HG02973 (cell line): Measurements from ENCODE around the gene SMARCA1.
"Not testable (repeated sequence)": the region's sequence is repeated elsewhere in the genome, so short reads cannot be mapped to it uniquely, and the experiment has no call there.

ENCODE experiments used
- ATAC-seq: cut with Tn5 transposase; IDR thresholded peaks from one replicate; pipeline ENCODE4 v1.9.1; 2021; ENCODE audit warnings: moderate library complexity; ENCODE audit not compliant: unreplicated experiment

The SMARCA1 gene, protein sequence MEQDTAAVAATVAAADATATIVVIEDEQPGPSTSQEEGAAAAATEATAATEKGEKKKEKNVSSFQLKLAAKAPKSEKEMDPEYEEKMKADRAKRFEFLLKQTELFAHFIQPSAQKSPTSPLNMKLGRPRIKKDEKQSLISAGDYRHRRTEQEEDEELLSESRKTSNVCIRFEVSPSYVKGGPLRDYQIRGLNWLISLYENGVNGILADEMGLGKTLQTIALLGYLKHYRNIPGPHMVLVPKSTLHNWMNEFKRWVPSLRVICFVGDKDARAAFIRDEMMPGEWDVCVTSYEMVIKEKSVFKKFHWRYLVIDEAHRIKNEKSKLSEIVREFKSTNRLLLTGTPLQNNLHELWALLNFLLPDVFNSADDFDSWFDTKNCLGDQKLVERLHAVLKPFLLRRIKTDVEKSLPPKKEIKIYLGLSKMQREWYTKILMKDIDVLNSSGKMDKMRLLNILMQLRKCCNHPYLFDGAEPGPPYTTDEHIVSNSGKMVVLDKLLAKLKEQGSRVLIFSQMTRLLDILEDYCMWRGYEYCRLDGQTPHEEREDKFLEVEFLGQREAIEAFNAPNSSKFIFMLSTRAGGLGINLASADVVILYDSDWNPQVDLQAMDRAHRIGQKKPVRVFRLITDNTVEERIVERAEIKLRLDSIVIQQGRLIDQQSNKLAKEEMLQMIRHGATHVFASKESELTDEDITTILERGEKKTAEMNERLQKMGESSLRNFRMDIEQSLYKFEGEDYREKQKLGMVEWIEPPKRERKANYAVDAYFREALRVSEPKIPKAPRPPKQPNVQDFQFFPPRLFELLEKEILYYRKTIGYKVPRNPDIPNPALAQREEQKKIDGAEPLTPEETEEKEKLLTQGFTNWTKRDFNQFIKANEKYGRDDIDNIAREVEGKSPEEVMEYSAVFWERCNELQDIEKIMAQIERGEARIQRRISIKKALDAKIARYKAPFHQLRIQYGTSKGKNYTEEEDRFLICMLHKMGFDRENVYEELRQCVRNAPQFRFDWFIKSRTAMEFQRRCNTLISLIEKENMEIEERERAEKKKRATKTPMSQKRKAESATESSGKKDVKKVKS

DNA sequence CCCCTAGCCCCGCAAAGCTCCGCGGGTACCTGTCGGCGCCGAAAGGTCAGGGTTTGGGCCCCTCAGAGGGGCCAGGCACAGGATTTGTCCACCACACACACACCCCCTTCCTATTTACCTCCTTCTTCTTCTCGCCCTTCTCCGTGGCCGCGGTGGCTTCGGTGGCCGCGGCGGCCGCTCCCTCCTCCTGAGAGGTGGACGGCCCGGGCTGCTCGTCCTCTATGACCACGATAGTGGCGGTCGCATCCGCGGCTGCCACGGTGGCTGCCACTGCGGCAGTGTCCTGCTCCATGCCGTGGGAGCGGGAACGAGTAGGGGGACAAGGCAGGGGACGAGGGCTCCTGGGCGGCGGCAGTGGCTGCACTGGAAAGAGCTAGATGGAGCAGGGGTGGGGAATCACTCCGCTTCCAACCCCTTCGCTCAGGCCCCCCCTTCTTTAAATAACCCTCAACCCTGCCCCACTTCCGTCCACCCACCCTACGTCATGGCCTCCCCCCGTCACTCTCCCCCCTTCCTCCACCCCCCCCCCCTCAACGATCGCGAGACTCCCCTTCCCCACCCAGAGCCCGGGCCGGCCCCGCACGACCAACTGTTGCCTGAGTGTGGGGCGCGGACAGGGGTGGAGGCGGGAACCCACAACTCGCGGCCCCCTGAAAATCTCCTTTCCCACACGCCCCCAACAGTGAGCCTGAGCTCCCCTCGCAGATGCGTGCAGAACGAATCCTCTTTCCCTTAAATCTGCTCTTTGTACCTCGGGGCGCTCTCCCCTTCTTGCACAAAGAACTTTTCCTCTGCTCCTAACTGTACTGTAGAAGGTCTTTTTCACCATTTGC is at the start of gene SMARCA1:
SMARCA1 (minus strand) TSS at position 412 of the 833 bp plus-strand sequence; CDS start at position 292, 120 bp downstream.
- no peak for ATAC-seq

DNA sequence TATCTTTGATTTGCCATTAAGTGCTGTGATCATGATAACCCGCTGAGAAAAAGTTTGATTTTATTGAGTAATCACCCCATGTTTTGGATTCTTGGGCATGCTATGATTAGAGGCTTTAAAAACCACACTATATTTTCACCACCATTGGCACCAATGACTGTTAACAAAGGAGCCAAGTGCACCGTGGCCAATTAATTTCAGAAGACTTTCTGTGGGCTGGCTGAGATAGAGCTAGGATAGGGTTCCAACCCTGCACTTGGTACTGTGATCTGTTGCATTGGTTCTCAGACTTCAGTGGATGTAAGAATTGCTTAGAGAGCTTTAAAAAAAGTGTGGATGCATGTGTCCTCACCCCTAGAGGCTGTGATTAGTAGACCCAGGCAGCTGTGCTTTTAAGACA is 49.1 kb upstream of the SMARCA1 start:
- ATAC-seq = no peak

DNA sequence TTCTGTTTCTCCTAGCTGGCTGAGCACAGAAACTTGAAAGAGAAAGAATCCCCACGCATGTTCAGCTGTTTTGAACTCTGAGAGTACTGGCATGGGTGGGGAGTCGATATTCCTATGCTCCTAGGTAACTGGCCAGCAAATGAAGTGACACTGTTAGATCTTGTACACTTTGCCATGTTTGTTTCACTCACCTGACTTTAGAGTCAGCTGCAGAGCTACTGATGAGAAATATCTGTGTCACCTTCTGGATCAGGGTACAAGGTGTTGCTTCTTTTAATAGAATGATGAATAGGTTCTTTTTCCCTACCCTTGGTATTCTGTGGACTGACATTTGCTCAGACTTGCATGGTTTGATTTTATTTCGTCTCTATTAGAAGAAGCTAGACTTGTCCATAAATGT is 45.1 kb upstream of the SMARCA1 start:
- ATAC-seq = no peak

DNA sequence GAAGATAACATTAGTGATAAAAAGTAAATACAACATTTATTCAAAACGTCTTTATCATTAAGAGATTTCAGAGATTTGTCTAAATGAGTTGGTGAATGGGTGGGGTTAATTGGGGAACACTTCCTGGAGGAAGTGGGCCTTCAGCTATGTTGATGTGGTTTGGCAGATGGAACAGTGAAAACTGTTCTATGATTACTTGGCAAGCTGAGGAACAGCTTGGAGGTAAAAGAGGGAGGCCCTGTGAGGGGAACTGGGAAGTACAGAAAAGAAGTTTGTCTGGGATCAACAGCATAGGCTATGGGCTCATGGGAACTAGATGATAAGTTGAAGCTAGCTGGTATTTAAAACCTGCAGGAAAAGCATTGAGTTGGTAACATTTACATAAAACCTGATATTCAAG is 42.8 kb upstream of the SMARCA1 start:
- ATAC-seq = no peak

DNA sequence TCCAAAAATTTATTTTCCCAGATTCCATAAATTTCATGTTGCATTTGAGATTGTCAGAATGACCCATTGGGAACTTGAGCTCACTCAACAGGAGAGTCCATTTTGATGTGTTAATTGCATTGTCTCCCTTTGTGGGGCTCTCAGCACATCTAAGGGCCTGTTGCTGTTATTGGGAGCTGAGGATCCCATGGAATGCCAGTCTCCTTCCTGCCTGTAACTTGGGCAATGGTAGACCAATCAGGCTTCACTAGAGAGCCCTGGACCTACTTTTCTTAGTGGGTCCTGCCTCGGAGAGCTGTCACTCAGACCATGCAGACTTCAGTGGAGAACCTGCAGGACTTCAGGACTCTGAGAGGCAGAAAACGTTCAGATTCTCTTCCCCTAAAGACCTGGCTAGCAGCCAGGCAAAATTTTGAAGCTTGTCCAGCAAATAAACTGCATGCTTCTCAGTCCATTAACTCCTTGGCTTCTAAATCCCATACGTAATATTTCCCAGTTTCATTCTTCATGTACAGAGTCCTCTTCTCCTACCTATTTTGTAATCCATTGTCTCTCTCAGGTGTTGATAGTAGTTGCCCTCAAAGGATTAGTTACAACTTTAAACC is 41.9 kb upstream of the SMARCA1 start:
- ATAC-seq = no peak

DNA sequence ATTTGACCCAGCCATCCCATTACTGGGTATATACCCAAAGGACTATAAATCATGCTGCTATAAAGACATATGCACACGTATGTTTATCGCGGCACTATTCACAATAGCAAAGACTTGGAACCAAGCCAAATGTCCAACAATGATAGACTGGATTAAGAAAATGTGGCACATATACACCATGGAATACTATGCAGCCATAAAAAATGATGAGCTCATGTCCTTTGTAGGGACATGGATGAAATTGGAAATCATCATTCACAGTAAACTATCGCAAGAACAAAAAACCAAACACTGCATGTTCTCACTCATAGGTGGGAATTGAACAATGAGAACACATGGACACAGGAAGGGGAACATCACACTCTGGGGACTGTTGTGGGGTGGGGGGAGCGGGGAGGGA is 41.1 kb upstream of the SMARCA1 start:
- not testable (repeated sequence) for ATAC-seq

DNA sequence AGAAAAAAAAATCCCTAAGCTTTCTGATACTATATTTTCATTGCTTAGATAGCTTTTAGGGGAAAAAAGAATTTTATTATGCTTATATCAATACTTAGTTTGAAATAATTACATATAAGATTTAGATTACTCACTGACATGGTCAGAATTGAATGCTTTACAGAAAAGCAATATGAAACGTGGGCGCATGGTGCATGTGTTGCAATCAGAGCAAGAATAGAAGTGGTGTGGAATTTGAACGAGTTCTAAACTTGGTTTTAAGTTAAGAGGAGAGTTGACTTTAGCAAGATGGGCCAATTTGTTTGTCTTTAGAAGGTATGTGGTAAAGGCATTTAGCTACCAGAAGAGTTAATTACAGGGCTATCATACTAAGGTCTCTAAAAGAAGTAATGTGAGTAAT is 38.2 kb upstream of the SMARCA1 start:
- no peak for ATAC-seq

DNA sequence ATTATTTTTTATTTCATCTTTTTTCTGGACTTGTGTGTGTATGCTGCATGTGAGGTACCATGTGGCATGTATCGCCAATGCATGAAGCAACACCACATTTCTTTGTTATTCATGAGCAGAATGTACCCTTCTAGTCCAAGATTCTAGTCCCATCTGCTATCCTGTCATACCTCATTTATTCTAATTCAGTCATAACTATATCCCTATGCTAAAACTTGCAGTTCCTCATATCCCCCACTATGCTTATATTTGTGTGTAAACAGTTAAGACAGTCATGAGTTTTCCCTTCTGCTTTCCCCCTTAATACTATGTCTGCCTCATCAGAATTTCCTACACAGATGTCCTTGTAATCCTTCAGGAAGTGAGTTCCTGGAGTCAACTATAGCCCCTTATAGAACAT is 36.5 kb upstream of the SMARCA1 start:
- no peak for ATAC-seq

DNA sequence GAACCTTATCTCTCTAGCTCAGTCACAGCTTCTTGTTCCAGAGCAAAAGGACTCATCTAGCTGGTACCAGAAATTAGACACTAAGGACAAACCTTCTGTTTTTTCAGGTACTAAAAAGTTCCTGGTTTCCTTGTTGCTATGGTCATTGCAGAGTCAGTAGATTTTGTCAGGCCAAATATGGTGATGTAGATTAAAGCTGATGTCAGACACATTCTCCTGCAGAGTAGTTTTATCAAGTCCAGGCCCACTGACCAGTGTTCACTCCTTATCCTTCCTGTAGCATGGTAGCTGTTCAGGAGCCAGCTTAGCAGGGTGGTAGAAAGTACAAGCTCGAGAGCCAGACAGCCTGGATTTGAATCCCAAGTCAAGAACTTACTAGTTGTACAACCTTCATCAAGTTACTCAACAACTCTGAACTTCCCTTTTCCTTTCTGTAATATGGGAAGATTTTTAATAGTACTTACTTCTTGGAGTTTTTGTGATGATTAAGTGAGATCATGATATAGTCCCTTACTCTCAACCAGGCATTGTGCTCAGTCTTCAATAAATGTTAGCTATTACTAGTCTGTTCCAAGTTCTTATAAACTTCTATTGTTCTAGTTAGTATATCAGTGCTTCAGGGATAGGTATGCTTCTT is 34.7 kb upstream of the SMARCA1 start:
- no peak for ATAC-seq

DNA sequence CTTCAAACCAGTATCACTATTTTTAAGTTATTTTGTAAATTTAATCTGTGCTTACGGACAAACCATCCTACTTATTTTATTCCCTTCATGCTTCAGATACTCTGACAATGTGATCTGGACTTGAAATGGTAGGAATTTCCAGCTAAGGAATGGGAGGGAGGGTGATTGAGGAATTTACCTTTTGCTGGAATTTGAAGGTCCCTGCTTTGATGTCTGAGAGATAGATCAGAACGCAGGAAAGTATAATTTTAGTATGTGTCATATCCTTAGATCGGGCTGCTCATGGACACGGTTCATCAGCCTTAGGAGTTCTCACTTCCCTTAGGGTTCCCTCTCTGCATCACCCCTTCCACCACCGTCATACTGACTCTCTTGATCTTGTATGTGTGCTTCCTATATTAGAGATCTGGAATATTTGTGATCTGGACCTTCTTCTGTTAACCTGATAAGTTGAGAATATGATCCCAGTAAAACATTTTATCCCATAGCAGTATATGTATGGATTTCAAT is 33.6 kb upstream of the SMARCA1 start:
- ATAC-seq = no peak

DNA sequence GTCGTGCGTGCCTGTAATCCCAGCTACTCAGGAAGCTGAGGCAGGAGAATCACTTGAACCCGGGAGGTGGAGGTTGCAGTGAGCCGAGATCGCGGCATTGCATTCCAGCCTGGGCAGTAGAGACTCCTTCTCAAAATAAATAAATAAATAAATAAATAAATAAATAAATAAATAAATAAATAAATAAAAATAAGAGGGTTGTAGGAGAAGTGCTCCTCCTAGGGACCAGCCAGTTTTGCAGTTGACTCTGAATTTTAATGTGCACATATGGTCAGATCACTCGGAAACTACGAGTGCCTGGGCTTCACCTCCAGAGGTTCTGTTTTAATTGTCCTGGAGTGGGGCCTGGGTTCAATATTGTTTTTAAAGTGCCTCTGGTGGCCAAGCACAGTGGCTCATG is 31.5 kb upstream of the SMARCA1 start:
- ATAC-seq = not testable (repeated sequence)

DNA sequence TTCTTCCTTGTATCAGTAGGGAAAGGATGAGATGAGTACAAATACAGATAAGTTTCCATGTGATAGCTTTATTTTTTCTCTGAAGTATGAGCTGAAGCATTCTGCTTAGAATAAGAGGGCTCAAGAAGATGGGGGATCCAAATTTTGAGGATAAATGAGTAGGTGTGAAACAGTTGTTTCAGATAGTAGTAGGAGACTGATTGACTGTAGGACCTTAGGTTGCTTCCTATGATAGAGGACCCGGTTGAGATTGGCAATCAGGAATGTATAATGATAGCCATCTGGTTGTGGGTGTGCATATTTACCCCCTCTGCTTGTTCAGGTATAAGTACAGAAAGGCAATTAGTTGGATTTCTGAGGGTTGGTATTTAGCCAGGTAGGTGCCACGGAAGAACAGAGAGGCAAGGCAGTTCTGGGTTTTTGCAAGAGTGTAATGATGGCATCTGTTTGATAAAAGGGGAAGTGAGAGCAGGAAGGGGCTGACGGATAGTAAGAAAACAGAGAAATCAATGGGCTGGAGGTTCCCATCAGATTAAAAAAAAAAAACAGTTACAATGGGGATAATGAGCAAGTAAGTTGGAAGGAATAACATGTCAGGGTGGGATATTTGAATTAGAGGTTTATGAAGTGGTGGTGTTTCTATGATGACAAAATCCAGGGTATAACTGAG is 30.5 kb upstream of the SMARCA1 start:
- ATAC-seq = peak; percentile 99

DNA sequence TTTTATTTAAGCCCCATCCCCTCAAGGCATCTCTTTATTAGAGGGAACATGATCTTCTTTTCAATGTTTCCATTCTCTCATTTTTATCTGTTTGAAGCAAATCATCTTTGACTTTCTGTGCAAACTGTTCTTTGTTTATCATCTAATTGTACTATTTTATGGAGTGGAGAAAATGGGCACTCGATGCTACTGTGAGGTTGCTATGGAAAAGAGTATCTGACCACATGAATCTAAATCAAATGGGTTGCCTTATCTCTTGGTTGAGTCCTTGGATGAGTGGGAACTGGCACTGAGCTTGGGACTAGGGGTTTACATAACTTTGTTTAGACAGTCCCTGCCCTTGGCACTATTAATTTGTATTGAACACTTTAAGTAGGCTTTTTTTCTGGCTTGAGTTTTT is 25.8 kb upstream of the SMARCA1 start:
- ATAC-seq = no peak

DNA sequence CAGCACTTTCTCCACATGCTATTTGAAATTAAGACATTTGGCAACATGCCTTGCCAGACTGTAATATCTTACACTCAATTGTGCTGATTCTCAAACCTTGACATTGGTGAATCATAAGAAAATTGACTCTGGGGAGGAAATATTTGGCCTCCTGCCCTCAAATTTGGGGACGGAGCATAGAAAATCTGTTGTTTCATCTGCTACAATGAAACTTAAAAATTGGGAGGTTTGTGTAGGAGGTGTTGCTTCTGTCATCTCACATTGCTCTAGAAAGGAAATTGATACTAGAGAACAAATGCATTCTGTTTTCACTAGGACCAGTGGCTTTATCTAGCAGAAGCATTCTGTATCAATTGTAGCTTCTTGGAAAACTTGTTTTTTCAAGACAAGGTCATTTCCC is 22.1 kb upstream of the SMARCA1 start:
- ATAC-seq = no peak

DNA sequence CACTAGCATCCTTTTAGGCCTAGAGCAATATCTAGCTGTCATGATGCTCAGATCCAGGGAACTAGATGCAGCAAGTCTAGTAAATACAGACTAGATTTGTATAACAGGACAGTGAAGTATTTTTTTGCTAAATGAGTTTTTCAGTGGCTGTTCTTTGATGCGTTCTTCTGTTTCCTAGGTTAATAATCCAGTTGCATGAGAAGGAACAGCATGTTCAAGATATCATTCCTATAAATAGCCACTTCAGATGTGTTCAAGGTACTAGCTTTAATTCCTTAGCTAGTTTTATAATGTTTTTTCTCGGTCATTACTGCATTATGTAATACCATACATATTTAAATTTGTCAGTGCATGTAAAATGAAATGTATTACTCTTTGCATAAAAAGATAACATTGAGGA is 21.5 kb upstream of the SMARCA1 start:
- no peak for ATAC-seq

DNA sequence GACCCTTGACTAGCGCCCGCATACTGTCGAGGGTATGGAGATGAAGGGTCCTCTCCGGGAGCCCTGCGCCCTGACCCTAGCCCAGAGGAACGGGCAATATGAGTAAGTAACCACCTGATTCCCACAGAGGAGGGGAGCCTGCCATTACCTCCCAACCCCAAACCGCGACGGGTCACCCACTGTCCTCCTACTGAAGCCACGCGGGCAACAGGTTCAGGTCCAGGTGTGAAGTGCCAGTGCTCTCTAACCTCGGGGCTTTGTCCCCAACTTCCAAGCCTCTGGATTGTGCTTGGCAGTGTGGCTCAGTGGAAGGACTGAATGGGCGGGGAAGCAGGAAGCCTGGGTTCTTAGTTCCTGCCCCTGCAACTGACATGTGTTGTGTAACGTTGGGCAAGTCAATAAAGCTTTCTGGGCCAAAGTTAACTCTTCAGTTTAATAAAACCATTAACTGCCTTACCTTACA is 17.5 kb upstream of the SMARCA1 start:
- ATAC-seq = peak; percentile 33

DNA sequence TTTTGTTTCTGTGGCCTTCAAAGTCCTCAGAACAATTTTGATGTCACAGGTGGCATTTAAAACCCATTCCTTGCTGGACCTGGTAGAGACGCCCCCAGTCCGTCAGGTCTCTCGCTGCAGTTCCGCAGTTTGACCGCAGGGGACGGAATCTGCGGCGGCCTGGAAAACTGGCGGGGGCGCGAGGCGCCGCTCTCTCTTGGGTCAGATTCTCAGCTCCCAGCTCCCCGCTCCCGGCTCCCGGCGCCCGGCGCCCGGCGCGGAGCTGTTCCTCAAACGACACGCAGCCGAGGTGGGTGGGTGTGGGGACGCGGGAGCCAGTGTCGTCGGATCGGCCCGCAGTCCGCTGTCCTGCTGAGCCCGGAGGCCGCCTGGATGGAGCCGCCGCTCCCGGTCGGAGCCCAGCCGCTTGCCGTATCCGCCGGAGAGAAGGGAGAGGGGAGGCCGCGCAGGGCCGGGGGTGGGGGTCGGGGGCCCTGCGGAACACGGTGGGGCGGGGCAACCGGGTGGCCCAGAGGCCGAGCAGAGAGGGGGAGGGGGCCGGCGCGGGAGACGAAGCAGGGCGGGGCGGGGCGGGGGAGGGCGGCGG is 16.9 kb upstream of the SMARCA1 start, which contains the start of gene OCRL:
OCRL (plus strand) TSS at position 192 of the 586 bp plus-strand sequence; CDS start at position 373, 181 bp downstream.
- ATAC-seq = peak; percentile 98

DNA sequence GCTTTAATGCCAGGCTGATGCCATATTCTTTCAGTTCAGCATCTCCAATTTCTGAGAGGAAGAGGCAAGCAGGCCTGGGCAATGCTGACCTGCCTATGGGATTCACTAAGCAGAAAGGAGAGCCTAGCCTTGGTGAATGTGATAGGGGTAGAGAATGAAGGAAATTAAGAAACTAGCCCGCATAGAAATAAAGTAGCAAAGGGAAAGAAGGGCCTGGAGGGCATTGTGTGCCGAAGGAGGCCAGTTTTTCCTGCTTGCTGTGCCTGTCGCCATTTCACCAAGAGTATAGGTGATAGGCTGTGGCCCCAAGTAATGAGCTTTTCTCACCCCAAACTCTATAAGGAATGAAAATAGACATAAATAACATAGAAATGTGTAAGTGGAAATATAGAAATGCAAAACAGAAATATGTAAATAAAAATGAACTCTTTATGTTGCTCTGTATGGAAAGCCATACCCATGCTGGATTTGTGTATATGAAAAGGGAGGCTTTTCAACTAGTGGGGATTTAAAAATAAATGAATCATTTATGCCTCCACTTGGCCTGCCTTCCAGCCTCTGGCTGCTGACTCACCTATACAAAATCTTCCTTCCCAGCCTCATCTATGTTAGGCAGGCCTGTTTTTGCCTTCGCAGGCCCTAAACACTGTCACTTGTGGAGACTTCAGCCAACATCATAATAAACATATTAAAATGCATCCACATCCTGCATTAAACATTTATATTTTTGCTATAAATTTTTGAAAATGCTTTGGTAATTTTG is 11.7 kb upstream of the SMARCA1 start:
- ATAC-seq = no peak
